Measurements from ENCODE around the gene COL4A3. TPM values are rescaled to one million over a fixed set of nuclear protein-coding genes. Genes with fewer than 3 reads are reported as not detected.

COL4A3 gene
- total RNA-seq, 1 experiment from 2014 or later = 0.12 TPM

DNA sequence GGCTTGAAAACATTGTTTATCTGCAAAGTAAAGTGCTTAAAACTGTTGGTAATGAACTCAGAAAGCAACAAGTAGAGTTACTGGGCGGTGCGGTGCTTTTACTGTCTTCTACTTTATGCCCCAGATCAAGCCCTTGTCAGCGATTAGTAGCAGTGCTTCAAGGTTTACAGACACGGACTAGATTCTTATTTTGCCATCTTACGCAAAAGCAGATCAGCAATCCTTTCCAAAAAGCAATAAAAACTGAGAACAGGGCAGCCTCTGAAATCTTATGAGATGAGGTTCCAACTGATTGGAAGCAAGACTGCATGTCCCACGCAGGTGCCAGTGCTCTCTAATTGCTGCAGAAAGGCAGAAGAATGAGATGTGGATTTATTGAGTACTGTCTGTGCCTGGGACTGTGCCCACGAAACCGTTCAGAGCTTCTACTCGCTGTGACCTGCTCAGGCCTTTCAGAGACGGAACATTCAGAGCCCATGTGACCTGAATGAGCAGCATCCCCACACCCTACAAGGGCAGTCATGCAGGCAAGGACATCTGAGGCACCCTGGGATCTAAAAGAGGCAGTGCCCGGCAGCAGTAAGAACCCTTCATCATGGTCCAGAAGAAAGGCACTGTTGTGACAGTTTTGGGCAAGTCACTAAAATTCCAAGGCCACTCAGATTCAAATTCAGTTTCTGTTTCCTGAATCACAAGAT, 15.7 kb downstream of the COL4A3 start:
- intact Hi-C loops (cut with micrococcal nuclease) = no loop called here
- DNase-seq (ENCODE audit: unreplicated experiment) = no peak
- Mint-ChIP-seq H3K36me3 (ENCODE audit: insufficient read depth, unreplicated experiment) (no peaks in the 10 kb centered on the region), H3K4me3 (ENCODE audit: unreplicated experiment) (no peak overlapping the region), H3K9me3 (ENCODE audit: unreplicated experiment) (no peaks in the 10 kb centered on the region), H3K27me3 (ENCODE audit: insufficient read depth, unreplicated experiment) (no peaks in the 10 kb centered on the region), H3K4me1 (ENCODE audit: insufficient read depth, unreplicated experiment) (no peaks in the 10 kb centered on the region), H3K27ac (ENCODE audit: low read depth, unreplicated experiment) (no peak overlapping the region)
- POLR2A ChIA-PET = no interaction called here
- CTCF ChIA-PET = no interaction called here
- TF ChIP-seq, protein P1, sequence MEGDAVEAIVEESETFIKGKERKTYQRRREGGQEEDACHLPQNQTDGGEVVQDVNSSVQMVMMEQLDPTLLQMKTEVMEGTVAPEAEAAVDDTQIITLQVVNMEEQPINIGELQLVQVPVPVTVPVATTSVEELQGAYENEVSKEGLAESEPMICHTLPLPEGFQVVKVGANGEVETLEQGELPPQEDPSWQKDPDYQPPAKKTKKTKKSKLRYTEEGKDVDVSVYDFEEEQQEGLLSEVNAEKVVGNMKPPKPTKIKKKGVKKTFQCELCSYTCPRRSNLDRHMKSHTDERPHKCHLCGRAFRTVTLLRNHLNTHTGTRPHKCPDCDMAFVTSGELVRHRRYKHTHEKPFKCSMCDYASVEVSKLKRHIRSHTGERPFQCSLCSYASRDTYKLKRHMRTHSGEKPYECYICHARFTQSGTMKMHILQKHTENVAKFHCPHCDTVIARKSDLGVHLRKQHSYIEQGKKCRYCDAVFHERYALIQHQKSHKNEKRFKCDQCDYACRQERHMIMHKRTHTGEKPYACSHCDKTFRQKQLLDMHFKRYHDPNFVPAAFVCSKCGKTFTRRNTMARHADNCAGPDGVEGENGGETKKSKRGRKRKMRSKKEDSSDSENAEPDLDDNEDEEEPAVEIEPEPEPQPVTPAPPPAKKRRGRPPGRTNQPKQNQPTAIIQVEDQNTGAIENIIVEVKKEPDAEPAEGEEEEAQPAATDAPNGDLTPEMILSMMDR (IDR thresholded peaks at IDR 0.05; ENCODE audit: unreplicated experiment) = no peak
- no TSS peak for BruUV-seq (replicated peaks)

DNA sequence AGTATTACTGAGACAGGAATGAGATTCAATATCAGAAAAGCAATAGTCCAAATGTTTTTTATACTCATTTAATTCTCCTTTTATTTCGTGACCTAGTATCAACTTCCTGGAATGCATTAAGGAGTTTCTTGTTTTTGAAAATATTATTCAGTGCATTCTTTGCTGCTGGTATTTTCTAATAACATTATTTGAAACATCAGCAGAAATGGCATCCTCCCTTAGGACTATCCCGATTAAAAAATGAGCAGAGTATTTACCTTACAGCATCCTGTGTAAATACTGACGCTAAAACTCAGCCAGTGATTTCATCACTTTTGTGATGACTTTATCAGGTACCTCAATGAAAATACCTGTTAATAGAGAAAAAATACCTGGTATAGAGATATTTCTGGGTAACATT, 16.3 kb downstream of the COL4A3 start:
- BruUV-seq (replicated peaks) = no TSS peak
- H3K4me3 Mint-ChIP-seq (ENCODE audit: unreplicated experiment) = no peak overlapping the region
- H3K27ac Mint-ChIP-seq (ENCODE audit: low read depth, unreplicated experiment) = no peak overlapping the region
- H3K9me3 Mint-ChIP-seq (ENCODE audit: unreplicated experiment) = no peaks in the 10 kb centered on the region
- TF ChIP-seq, protein P1 (IDR thresholded peaks at IDR 0.05; ENCODE audit: unreplicated experiment) = no peak
- H3K36me3 Mint-ChIP-seq (ENCODE audit: insufficient read depth, unreplicated experiment) = no peaks in the 10 kb centered on the region
- intact Hi-C loops (cut with micrococcal nuclease) = no loop called here
- DNase-seq (ENCODE audit: unreplicated experiment) = no peak
- ChIA-PET CTCF (no interaction called here), POLR2A (no interaction called here)
- H3K4me1 Mint-ChIP-seq (ENCODE audit: insufficient read depth, unreplicated experiment) = no peaks in the 10 kb centered on the region
- H3K27me3 Mint-ChIP-seq (ENCODE audit: insufficient read depth, unreplicated experiment) = no peaks in the 10 kb centered on the region

DNA sequence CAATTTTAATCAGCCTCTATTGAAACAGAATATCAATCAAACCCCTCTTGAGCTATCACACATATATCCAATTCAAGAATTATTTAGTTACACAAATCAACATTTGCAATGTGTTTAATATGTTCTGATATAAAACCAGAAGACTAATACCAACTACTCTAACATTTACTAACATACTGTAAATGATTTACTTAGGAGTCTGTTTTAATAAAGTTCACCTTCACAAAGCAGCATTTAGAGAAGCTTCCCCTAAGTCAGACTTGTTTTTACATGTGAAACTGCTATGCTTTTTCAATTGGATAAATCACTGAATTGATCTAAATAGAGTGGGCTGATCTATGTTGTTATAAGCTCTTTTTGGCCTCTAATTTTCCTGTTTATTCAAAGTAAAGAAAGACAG, 18.3 kb downstream of the COL4A3 start:
- Mint-ChIP-seq H3K27me3 (ENCODE audit: insufficient read depth, unreplicated experiment) (peaks cover 10% of the 10 kb centered on the region), H3K36me3 (ENCODE audit: insufficient read depth, unreplicated experiment) (no peaks in the 10 kb centered on the region), H3K4me1 (ENCODE audit: insufficient read depth, unreplicated experiment) (no peaks in the 10 kb centered on the region), H3K27ac (ENCODE audit: low read depth, unreplicated experiment) (no peak overlapping the region), H3K9me3 (ENCODE audit: unreplicated experiment) (no peaks in the 10 kb centered on the region), H3K4me3 (ENCODE audit: unreplicated experiment) (no peak overlapping the region)
- TF ChIP-seq, protein P1 (IDR thresholded peaks at IDR 0.05; ENCODE audit: unreplicated experiment) = no peak
- ChIA-PET CTCF (interaction anchor here (1.0 to 1.1 kb wide), 2 partner anchors 9 to 91 kb away, joined by 3 read pairs; no protein-coding TSS in a partner anchor), POLR2A (no interaction called here)
- intact Hi-C loops (cut with micrococcal nuclease) = no loop called here
- no TSS peak for BruUV-seq (replicated peaks)
- no peak for DNase-seq (ENCODE audit: unreplicated experiment)

DNA sequence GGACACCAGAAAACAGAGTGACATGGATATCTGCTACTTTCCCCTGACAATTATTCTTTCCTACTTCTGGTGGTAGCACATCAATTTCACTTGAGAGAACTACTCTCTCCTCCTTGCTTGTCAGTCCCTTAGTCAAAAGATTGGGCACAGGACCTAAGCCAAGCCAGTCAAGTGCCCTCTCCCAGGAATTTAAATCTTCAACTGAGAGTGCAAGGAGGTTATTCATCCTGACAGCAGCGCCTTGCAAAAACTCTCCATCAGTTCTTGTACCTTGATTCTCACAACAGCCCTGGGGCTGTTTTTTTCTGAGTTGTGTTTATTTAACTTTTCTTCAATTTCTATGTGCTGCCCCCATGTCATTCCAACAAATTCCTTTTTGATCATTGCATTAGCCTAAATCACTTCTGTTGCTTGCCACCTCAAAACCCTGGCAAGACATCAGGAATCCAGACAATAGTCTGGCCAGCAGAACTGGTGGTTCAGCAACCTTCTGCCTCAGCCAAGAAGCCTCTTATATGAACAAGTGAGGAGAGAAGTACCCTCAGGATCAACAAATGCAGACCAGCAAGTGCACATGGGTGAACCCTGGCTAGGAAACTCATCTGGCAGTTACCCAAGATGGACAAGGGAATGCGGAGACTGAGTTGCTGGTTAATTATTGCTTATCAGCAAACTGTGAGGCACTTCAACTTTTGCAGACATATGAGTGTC, 19.4 kb downstream of the COL4A3 start:
- CTCF ChIA-PET = no interaction called here
- TF ChIP-seq, protein P1 (IDR thresholded peaks at IDR 0.05; ENCODE audit: unreplicated experiment) = no peak
- no peak for DNase-seq (ENCODE audit: unreplicated experiment)

More for the DNA sequence above, 19.4 kb downstream of the COL4A3 start:
- no peak overlapping the region for H3K27ac Mint-ChIP-seq (ENCODE audit: low read depth, unreplicated experiment)
- no TSS peak for BruUV-seq (replicated peaks)
- POLR2A ChIA-PET = no interaction called here
- H3K4me3 Mint-ChIP-seq (ENCODE audit: unreplicated experiment) = no peak overlapping the region
- intact Hi-C loops (cut with micrococcal nuclease) = no loop called here
- H3K4me1 Mint-ChIP-seq (ENCODE audit: insufficient read depth, unreplicated experiment) = no peaks in the 10 kb centered on the region
- H3K36me3 Mint-ChIP-seq (ENCODE audit: insufficient read depth, unreplicated experiment) = no peaks in the 10 kb centered on the region
- no peaks in the 10 kb centered on the region for H3K9me3 Mint-ChIP-seq (ENCODE audit: unreplicated experiment)
- H3K27me3 Mint-ChIP-seq (ENCODE audit: insufficient read depth, unreplicated experiment) = peaks cover 10% of the 10 kb centered on the region

Measured in MCF 10A (cell line).